Transverse colon (tissue), 4 donors: ENCODE measurements around the gene TICRR.

Experiments used
- CTCF ChIP-seq, 5 experiments: fragments of 200-600 bp in 3 of 5; fragments of 450-650 bp in 2 of 5; sonication (generic) in 3 of 5; IDR thresholded peaks; 1 replicate in 2 of 5; 2 replicates in 3 of 5; pipeline ENCODE4 v1.5.1; 2016 to 2017; ENCODE audit warnings: antibody characterized with exemption in 5 of 5, inconsistent platforms in 3 of 5, mild to moderate bottlenecking in 2 of 5, moderate library complexity in 1 of 5
- EP300 ChIP-seq: sonication (generic); formaldehyde crosslinking; IDR thresholded peaks from one replicate; pipeline ENCODE4 v1.6.1; 2017; ENCODE audit warnings: antibody characterized with exemption, low read depth
- POLR2A ChIP-seq: fragments of 450-650 bp; IDR thresholded peaks from one replicate; pipeline ENCODE4 v1.6.1; 2016; ENCODE audit warnings: antibody characterized with exemption, mild to moderate bottlenecking, moderate library complexity
- POLR2AphosphoS5 ChIP-seq, 3 donors: sonication (generic); formaldehyde crosslinking; IDR thresholded peaks; one replicate each; pipeline ENCODE4 v1.6.1; 2016; ENCODE audit warnings: antibody characterized with exemption in 3 of 3

GRCh38 chr15:89559769-89560264, 15.5 kb upstream of the TICRR start:
- no peak for TF ChIP-seq CTCF (IDR thresholded peaks at IDR 0.05)
- no peak for TF ChIP-seq POLR2AphosphoS5 (IDR thresholded peaks at IDR 0.05)
- no peak for TF ChIP-seq EP300
- no peak for TF ChIP-seq POLR2A
